KBM-7 (cell line): ENCODE measurements around the gene DNALI1.

Experiments used
- DNase-seq: peaks from one replicate; pipeline ENCODE4 v3.0.0-alpha.2; 2015
- in situ Hi-C: fragments of 300-500 bp; cut with MboI; formaldehyde crosslinking; loops from 2 replicates; pipeline ENCODE4 v1.14.3; 2020; ENCODE audit warnings: low sequenced_read_pairs, low pct_unique_long_range_greater_than_20kb, mixed read lengths

DNALI1 gene

GRCh38 chr1:37595440-37596181, 38.9 kb downstream of the DNALI1 start, which contains the start of gene GNL2:
Gene GNL2, minus strand, starts transcription at chr1:37595937. Its CDS starts 115 bp downstream, at chr1:37595822.
- DNase-seq: peak; percentile 97
- in situ Hi-C loops: no loop called here

- DNase-seq: no peak
- in situ Hi-C loops: no loop called here
Observed at GRCh38 chr1:37596182-37596667, 39.5 kb downstream of the DNALI1 start.

GRCh38 chr1:37599940-37600339, 43.2 kb downstream of the DNALI1 start:
- in situ Hi-C loops: no loop called here
- no peak for DNase-seq

GRCh38 chr1:37601441-37601840, 44.7 kb downstream of the DNALI1 start:
- in situ Hi-C loops: no loop called here
- DNase-seq: no peak

- in situ Hi-C loops: no loop called here
Observed at GRCh38 chr1:37602750-37603694, 46.3 kb downstream of the DNALI1 start.

GRCh38 chr1:37605061-37605650, 48.4 kb downstream of the DNALI1 start:
- DNase-seq: no peak
- in situ Hi-C loops: no loop called here

More at GRCh38 chr1:37602750-37603694, 46.3 kb downstream of the DNALI1 start:
- DNase-seq: peak; percentile 40

GRCh38 chr1:37605806-37606474, 49.2 kb downstream of the DNALI1 start:
- no peak for DNase-seq
- in situ Hi-C loops: no loop called here

GRCh38 chr1:37606481-37607263, 49.9 kb downstream of the DNALI1 start:
- no peak for DNase-seq
- in situ Hi-C loops: no loop called here

GRCh38 chr1:37609002-37609401, 52.3 kb downstream of the DNALI1 start:
- in situ Hi-C loops: no loop called here
- DNase-seq: no peak

GRCh38 chr1:37609994-37610393, 53.3 kb downstream of the DNALI1 start:
- no peak for DNase-seq
- in situ Hi-C loops: no loop called here

GRCh38 chr1:37612186-37612585, 55.4 kb downstream of the DNALI1 start:
- in situ Hi-C loops: no loop called here
- DNase-seq: no peak

GRCh38 chr1:37614105-37614504, 57.4 kb downstream of the DNALI1 start:
- no peak for DNase-seq
- in situ Hi-C loops: no loop called here

GRCh38 chr1:37616330-37616729, 59.6 kb downstream of the DNALI1 start:
- DNase-seq: no peak
- in situ Hi-C loops: no loop called here
